ENCODE measurements around the gene RNH1.

The RNH1 gene

GRCh38 chr11:535210-535518, 28.1 kb upstream of the RNH1 start:
- H3K4me3 ChIP-seq (replicated peaks; ENCODE audit: low read depth, low read length): peak overlapping the region; percentile 81
- no peak for TF ChIP-seq CTCF (IDR thresholded peaks at IDR 0.05; ENCODE audit: insufficient read depth, low read length, poor library complexity, severe bottlenecking)

GRCh38 chr11:534396-535209, 27.6 kb upstream of the RNH1 start:
- no peak for TF ChIP-seq CTCF (IDR thresholded peaks at IDR 0.05; ENCODE audit: insufficient read depth, low read length, poor library complexity, severe bottlenecking)

More at GRCh38 chr11:535210-535518, 28.1 kb upstream of the RNH1 start:
- DNase-seq (ENCODE audit: extremely low read depth, insufficient read length): no peak
- H3K36me3 ChIP-seq (ENCODE audit: control insufficient read depth, insufficient read depth, low read length): peaks cover 13% of the 10 kb centered on the region
- no peaks in the 10 kb centered on the region for H3K27me3 ChIP-seq (replicated peaks; ENCODE audit: control insufficient read depth, insufficient read depth, low read length)

GRCh38 chr11:533586-534395, 26.7 kb upstream of the RNH1 start:
- peak overlapping the region; percentile 81 for H3K4me3 ChIP-seq (replicated peaks; ENCODE audit: low read depth, low read length)
- no peak for TF ChIP-seq CTCF (IDR thresholded peaks at IDR 0.05; ENCODE audit: insufficient read depth, low read length, poor library complexity, severe bottlenecking)
- peaks cover 18% of the 10 kb centered on the region for H3K36me3 ChIP-seq (ENCODE audit: control insufficient read depth, insufficient read depth, low read length)
- H3K27me3 ChIP-seq (replicated peaks; ENCODE audit: control insufficient read depth, insufficient read depth, low read length): no peaks in the 10 kb centered on the region
- DNase-seq (ENCODE audit: extremely low read depth, insufficient read length): no peak

More at GRCh38 chr11:534396-535209, 27.6 kb upstream of the RNH1 start:
- peak; percentile 64 for DNase-seq (ENCODE audit: extremely low read depth, insufficient read length)
- Histone ChIP-seq H3K36me3 (ENCODE audit: control insufficient read depth, insufficient read depth, low read length) (peaks cover 18% of the 10 kb centered on the region), H3K27me3 (replicated peaks; ENCODE audit: control insufficient read depth, insufficient read depth, low read length) (no peaks in the 10 kb centered on the region), H3K4me3 (replicated peaks; ENCODE audit: low read depth, low read length) (peak overlapping the region; percentile 81)

- no peak for TF ChIP-seq CTCF (IDR thresholded peaks at IDR 0.05; ENCODE audit: insufficient read depth, low read length, poor library complexity, severe bottlenecking)
- Histone ChIP-seq H3K4me3 (replicated peaks; ENCODE audit: low read depth, low read length) (no peak overlapping the region), H3K36me3 (ENCODE audit: control insufficient read depth, insufficient read depth, low read length) (peaks cover 18% of the 10 kb centered on the region)
Measured at GRCh38 chr11:532986-533585, 26.0 kb upstream of the RNH1 start.

GRCh38 chr11:532527-532985, 25.5 kb upstream of the RNH1 start:
- no peak overlapping the region for H3K4me3 ChIP-seq (replicated peaks; ENCODE audit: low read depth, low read length)
- peaks cover 18% of the 10 kb centered on the region for H3K36me3 ChIP-seq (ENCODE audit: control insufficient read depth, insufficient read depth, low read length)
- no peaks in the 10 kb centered on the region for H3K27me3 ChIP-seq (replicated peaks; ENCODE audit: control insufficient read depth, insufficient read depth, low read length)
- no peak for DNase-seq (ENCODE audit: extremely low read depth, insufficient read length)
- TF ChIP-seq CTCF (IDR thresholded peaks at IDR 0.05; ENCODE audit: insufficient read depth, low read length, poor library complexity, severe bottlenecking): no peak

More at GRCh38 chr11:532986-533585, 26.0 kb upstream of the RNH1 start:
- DNase-seq (ENCODE audit: extremely low read depth, insufficient read length): no peak
- no peaks in the 10 kb centered on the region for H3K27me3 ChIP-seq (replicated peaks; ENCODE audit: control insufficient read depth, insufficient read depth, low read length)
